Right ventricle myocardium superior (tissue), 1 donor: ENCODE data around the gene NHLH1. TPM values are rescaled to one million over a fixed set of nuclear protein-coding genes. Genes with fewer than 3 reads are reported as not detected.
"Not testable (repeated sequence)": the region's sequence is repeated elsewhere in the genome, so short reads cannot be mapped to it uniquely, and the experiment has no call there.

ENCODE experiments used
- ATAC-seq: fragments of 200-7000 bp; cut with Tn5 transposase; one replicate; pipeline ENCODE4 v1.9.1; 2020; ENCODE audit warnings: mild to moderate bottlenecking; ENCODE audit not compliant: poor library complexity
- DNase-seq: peaks from one replicate; pipeline ENCODE4 v3.0.0-alpha.2; 2020
- intact Hi-C: fragments of 100-400 bp; cut with DNase I; formaldehyde crosslinking; loops from one replicate; pipeline ENCODE4 v1.11.2; 2022
- total RNA-seq: library from RNA; stranded (reverse); fragmentation: NEBNext Ultra II Directional; extraction: Animal tissue kit (Norgen Biotek cat#: 25700); gene quantifications from one replicate; pipeline ENCODE4 v1.2.1, GENCODE V29; 2021
- donor health status: DM: no; HTN: yes; CAD: no; lungs with severe emphysema.

NHLH1 gene
- total RNA-seq, 1 donor from 2014 or later = not detected

GRCh38 chr1:160373696-160374095, 6.8 kb downstream of the NHLH1 start:
- no peak for ATAC-seq
- no peak for DNase-seq
- intact Hi-C loops = loop anchor here (10.0 kb wide), 1 partner anchor 289 kb away; the partner anchor contains the start of gene KCNJ9

DNA sequence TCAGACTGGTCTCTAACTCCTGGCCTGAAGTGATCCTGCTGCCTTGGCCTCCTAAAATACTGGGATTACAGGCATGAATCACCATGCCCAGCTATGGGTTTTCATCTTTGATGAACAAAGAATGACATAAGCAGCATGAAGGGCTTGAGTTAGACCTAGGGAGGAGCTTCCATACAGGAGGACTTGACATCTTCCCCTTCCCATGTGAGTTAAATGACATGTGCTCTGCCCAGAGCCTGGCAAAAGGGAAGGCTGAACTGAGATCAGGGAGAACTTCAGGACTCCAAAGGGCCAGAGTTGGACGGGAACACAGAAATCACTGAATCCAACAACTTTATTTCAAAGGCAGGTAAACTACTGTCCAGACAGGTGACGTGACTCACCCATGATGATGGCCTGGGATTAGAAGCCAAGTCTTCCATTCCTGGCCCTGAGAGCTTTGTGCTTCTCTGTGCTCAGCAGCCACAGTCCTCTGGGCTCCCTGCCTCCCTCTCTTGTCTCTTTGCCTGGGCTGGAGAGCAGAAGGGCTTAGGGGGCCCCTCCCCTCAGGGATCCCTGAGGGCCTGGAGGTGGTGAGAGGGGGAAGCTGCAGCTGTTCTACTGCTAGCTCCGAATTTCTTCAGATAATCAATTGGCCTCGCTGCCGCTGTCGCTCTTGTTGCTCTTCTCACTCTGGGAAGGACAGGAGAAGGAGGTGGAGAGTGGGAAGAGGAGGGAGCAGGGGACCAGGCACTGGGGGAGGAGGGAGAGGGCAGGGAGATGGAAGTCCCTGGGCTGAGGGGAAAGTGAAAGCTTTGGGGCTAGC, 7.6 kb downstream of the NHLH1 start:
- no peak for ATAC-seq
- intact Hi-C loops = loop anchor here (10.0 kb wide), 1 partner anchor 290 kb away; the partner anchor contains the start of gene KCNJ9
- peak; percentile 52 for DNase-seq

DNA sequence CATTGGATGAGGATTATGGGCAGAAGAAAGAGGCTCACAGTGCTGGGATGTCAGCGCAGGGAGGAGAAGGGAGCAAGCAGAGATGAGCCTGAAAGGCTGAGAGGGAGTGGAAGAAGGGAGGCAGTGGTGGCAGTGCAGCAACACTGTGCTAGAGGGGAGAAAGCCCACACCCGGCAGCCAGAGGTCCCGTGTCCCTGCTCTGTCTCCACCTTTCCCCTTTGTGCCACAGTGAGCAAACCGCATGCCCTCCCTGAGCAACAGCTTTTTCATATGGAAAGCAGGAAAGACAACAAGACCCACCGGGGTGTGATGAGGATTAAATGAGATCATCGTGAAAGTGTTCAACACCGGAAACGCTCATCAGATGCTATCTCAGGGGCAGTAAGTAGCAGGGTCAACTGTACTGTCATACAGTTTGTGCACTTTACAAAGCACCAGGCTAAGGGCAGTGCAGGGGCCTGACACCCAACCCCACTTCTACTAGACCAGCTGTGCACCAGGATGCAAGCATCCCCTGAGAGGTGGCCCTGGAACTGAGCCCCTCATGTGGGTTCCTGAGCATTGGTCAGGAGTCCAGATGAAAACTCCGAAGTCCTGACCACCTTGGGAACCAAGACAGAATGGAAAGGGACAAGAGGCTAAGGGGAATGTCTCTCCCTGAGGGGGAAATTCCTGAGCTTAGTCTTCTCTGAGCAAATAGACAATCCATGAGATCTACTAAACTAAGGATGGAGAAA, 9.1 kb downstream of the NHLH1 start:
- intact Hi-C loops = loop anchor here (10.0 kb wide), 1 partner anchor 291 kb away; the partner anchor contains the start of gene KCNJ9
- no peak for DNase-seq
- ATAC-seq = peak; percentile 43

DNA sequence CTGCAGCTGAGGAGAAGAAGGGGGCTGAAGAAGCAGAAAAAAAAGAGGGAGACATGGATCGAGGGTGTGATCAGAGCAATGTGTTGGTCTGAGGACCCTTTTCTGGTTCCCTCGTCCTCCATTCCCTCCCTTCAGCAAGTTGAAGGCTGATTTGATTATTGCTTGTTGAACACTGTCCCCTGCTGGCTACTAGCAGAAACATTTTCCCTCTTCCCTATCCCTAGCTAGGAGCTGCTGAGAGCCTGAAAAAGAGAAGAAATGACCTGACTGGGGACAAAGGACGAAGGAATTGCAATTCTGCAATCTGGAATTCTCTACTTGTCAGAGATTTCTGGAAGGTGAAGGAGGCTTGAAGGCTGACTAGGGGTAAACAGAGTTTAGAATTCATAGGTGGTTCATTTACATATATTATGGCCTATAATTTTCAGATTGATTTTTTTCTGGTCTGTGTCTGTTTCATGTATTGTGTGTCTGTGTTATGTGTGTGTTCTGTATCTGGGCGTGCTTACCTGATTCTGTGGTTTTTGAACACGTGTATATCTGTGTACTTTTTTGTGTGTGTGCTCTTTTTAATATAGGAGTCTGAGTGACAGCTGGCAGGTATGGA, 9.8 kb downstream of the NHLH1 start:
- DNase-seq (no peak), ATAC-seq (peak; percentile 90)
- intact Hi-C loops = loop anchor here (10.0 kb wide), 1 partner anchor 292 kb away; the partner anchor contains the start of gene KCNJ9

- intact Hi-C loops = loop anchor here (10.0 kb wide), 1 partner anchor 293 kb away; the partner anchor contains the start of gene KCNJ9
- ATAC-seq (no peak), DNase-seq (no peak)
These were observed 10.8 kb downstream of the NHLH1 start for GRCh38 chr1:160377585-160378206.

GRCh38 chr1:160384812-160385211, 17.9 kb downstream of the NHLH1 start:
- DNase-seq, intact Hi-C loops, ATAC-seq: not testable (repeated sequence)

GRCh38 chr1:160388406-160388805, 21.5 kb downstream of the NHLH1 start:
- DNase-seq, ATAC-seq, intact Hi-C loops: not testable (repeated sequence)

DNA sequence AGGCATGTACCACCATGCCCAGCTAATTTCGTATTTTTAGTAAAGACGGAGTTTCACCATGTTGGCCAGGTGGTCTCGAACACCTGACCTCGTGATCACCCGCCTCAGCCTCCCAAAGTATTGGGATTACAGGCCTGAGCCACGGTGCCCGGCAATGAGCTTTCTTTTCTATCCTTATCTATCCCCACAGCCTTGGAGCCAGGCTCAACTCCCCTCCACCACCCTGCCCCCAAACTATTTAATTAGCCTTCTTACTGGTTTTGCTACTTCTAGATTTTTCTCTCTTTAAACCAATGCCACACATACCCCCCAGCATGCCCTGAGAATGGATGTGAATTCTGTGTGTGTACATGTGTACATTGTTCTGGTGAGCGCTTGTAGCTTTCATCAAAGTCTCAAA, 27.8 kb downstream of the NHLH1 start:
- ATAC-seq = no peak
- DNase-seq = no peak
- intact Hi-C loops = no loop called here

DNA sequence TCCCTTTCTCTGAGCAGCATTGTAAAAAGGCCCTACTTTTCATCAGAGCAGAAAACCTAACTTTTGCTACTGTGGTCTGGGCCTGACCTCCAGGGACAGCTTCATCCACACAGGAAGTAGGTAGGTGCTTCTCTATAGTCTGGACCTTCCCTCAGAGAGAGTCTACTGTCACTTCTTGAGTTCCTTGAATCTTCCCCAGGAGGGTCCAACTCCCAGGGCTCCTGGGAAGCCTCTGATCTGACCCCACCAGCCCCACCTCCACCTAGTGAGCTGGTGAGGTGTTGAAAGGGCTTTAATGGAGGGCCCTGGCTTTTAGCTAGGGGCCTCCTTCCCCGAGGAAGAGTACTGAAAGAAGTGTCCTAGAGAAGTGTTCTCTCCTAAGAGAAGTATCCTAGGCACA, 30.8 kb downstream of the NHLH1 start:
- ATAC-seq = no peak
- intact Hi-C loops = no loop called here
- DNase-seq = no peak

- ATAC-seq = no peak
- intact Hi-C loops = no loop called here
- no peak for DNase-seq
These were observed 32.0 kb downstream of the NHLH1 start for GRCh38 chr1:160398823-160399222.

DNA sequence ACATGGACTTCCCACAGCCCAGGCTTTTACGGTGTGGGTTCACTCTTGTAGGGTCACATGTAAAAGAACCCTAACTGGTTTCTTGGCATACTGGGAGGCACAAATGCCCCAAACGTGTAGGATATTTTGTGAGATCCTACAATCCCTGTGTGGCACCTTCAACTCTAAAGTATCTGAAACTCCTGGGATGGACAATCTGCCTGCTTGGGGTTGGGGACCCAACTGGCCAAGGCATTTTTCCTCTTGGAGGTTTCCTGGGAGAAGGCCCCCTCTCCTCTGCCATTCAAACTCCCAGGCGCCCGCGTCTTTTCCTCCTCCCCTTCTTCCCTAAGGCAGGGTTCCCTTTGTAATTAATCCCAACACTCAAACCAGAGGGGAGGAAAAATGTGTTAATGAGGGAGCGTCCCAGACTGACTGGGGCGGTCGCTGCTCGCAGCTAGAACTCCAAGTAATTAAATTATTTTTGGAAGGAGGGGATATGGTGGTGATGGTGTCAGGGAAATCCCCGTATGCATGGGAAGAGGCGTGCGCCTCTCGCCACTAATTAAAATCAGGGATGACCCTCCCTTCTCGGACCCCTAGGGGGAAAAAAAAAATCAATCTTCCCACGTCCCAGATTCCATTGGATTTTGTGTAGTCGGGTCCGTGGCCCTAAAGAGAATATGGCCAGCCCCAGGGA, 32.8 kb downstream of the NHLH1 start:
- no peak for DNase-seq
- intact Hi-C loops = no loop called here

GRCh38 chr1:160400223-160400645, 33.4 kb downstream of the NHLH1 start, which contains the start of gene VANGL2:
Gene VANGL2, plus strand, starts transcription at chr1:160400564. Its CDS starts 15,274 bp downstream, at chr1:160415838.
- ATAC-seq (peak; percentile 89), DNase-seq (peak; percentile 85)
- intact Hi-C loops = no loop called here

More for the DNA sequence above, 32.8 kb downstream of the NHLH1 start:
- ATAC-seq = no peak

GRCh38 chr1:160400646-160401486, 34.0 kb downstream of the NHLH1 start:
- intact Hi-C loops = no loop called here
- no peak for DNase-seq
- ATAC-seq = peak; percentile 50

- ATAC-seq (no peak), DNase-seq (no peak)
- intact Hi-C loops = no loop called here
These were observed 34.6 kb downstream of the NHLH1 start for GRCh38 chr1:160401487-160401805.

- intact Hi-C loops = no loop called here
- no peak for DNase-seq
These were observed 35.3 kb downstream of the NHLH1 start for GRCh38 chr1:160402001-160402795.

GRCh38 chr1:160403244-160403643, 36.4 kb downstream of the NHLH1 start:
- ATAC-seq (no peak), DNase-seq (no peak)
- intact Hi-C loops = no loop called here

More at GRCh38 chr1:160402001-160402795, 35.3 kb downstream of the NHLH1 start:
- no peak for ATAC-seq

DNA sequence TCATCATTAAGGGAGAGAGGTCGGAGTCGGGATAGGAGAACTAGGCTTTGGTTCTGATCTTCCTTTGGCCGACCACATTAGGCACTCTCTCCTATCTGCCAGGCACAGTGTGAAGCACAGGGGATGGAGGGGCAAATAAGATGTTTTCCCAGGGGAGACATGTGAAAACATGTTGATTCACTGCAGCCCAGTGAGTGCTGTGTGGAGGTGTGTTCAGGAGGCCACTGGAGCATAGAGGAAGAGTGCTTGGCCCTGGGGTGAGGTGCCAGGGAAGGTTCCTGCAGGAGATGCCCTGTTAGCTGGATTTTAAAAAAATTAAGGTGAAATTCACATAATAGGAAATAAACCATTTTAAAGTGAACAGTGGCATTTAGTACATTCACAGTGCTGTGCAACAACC, 37.2 kb downstream of the NHLH1 start:
- intact Hi-C loops = no loop called here
- ATAC-seq = no peak

More for the DNA sequence above, 37.2 kb downstream of the NHLH1 start:
- no peak for DNase-seq
